ENCODE measurements around the gene MIS12.

DNA sequence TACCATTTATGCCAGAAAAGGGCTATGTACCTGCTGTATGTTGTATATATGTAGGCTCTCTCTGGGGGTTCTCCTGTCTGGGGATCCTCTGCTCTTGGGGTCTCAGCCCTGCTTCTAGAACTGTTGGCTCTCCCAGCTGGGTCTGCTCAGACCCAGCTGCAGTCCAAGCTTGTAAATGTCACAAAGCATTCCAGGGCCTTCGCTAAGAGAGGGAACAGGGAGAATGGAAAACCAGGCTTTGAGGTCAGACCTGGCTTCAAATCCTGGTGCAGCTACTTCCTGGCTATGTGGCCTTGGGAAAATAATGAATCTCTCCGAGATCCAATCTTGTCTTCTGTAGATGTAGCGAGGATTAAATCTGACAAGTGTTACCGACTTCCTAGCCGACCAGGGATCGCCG lies 54.0 kb downstream of the MIS12 start:
- TF ChIP-seq ETV6 (CRISPR knock-in tag; IDR thresholded peaks at IDR 0.05) (no peak), TP53 (CRISPR knock-in tag; IDR thresholded peaks at IDR 0.05) (no peak), MAX (CRISPR knock-in tag; IDR thresholded peaks at IDR 0.05) (no peak), ELF4 (CRISPR knock-in tag; IDR thresholded peaks at IDR 0.05; ENCODE audit: low read depth) (no peak), GABPB1 (CRISPR knock-in tag; IDR thresholded peaks at IDR 0.05) (no peak)
- TF ChIP-seq, protein P1, sequence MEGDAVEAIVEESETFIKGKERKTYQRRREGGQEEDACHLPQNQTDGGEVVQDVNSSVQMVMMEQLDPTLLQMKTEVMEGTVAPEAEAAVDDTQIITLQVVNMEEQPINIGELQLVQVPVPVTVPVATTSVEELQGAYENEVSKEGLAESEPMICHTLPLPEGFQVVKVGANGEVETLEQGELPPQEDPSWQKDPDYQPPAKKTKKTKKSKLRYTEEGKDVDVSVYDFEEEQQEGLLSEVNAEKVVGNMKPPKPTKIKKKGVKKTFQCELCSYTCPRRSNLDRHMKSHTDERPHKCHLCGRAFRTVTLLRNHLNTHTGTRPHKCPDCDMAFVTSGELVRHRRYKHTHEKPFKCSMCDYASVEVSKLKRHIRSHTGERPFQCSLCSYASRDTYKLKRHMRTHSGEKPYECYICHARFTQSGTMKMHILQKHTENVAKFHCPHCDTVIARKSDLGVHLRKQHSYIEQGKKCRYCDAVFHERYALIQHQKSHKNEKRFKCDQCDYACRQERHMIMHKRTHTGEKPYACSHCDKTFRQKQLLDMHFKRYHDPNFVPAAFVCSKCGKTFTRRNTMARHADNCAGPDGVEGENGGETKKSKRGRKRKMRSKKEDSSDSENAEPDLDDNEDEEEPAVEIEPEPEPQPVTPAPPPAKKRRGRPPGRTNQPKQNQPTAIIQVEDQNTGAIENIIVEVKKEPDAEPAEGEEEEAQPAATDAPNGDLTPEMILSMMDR (IDR thresholded peaks at IDR 0.05): no peak
- TF ChIP-seq, protein P2, sequence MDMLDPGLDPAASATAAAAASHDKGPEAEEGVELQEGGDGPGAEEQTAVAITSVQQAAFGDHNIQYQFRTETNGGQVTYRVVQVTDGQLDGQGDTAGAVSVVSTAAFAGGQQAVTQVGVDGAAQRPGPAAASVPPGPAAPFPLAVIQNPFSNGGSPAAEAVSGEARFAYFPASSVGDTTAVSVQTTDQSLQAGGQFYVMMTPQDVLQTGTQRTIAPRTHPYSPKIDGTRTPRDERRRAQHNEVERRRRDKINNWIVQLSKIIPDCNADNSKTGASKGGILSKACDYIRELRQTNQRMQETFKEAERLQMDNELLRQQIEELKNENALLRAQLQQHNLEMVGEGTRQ (CRISPR knock-in tag; IDR thresholded peaks at IDR 0.05): no peak
- TF ChIP-seq, protein P3, sequence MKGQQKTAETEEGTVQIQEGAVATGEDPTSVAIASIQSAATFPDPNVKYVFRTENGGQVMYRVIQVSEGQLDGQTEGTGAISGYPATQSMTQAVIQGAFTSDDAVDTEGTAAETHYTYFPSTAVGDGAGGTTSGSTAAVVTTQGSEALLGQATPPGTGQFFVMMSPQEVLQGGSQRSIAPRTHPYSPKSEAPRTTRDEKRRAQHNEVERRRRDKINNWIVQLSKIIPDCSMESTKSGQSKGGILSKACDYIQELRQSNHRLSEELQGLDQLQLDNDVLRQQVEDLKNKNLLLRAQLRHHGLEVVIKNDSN (CRISPR knock-in tag; IDR thresholded peaks at IDR 0.05): no peak
